HG02840 (cell line): ENCODE results near the gene ASMT.
"Not testable (repeated sequence)": the region's sequence is repeated elsewhere in the genome, so short reads cannot be mapped to it uniquely, and the experiment has no call there.

Source experiments
- ATAC-seq: cut with Tn5 transposase; IDR thresholded peaks from one replicate; pipeline ENCODE4 v1.9.1; 2021; ENCODE audit warnings: mild to moderate bottlenecking, moderate library complexity, moderate number of reproducible peaks; ENCODE audit not compliant: unreplicated experiment, low FRiP score

ASMT gene

GRCh38 chrX:1597345-1598020 lies 17.4 kb upstream of the ASMT start:
- no peak for ATAC-seq

- no peak for ATAC-seq
Observed at GRCh38 chrX:1598021-1598875, 16.6 kb upstream of the ASMT start.

- no peak for ATAC-seq
Observed at GRCh38 chrX:1598876-1599790, 15.7 kb upstream of the ASMT start.

- ATAC-seq: no peak
Observed at GRCh38 chrX:1599791-1600405, 15.0 kb upstream of the ASMT start.

- ATAC-seq: no peak
Observed at GRCh38 chrX:1600406-1601050, 14.3 kb upstream of the ASMT start.

- no peak for ATAC-seq
Observed at GRCh38 chrX:1601051-1601767, 13.7 kb upstream of the ASMT start.

- ATAC-seq: no peak
Observed at GRCh38 chrX:1601768-1602085, 13.1 kb upstream of the ASMT start.

GRCh38 chrX:1602299-1602698 lies 12.6 kb upstream of the ASMT start:
- no peak for ATAC-seq

GRCh38 chrX:1606496-1606895 lies 8.4 kb upstream of the ASMT start:
- ATAC-seq: no peak

- ATAC-seq: no peak
Observed at GRCh38 chrX:1609311-1609710, 5.5 kb upstream of the ASMT start.

- ATAC-seq: no peak
Observed at GRCh38 chrX:1609762-1610161, 5.1 kb upstream of the ASMT start.

GRCh38 chrX:1610166-1610565 lies 4.7 kb upstream of the ASMT start:
- no peak for ATAC-seq

GRCh38 chrX:1610736-1611135 lies 4.1 kb upstream of the ASMT start:
- no peak for ATAC-seq

- no peak for ATAC-seq
Observed at GRCh38 chrX:1612641-1613286, 2.1 kb upstream of the ASMT start.

GRCh38 chrX:1618689-1619088 lies 3.8 kb downstream of the ASMT start:
- ATAC-seq: no peak

GRCh38 chrX:1623691-1624090 lies 8.8 kb downstream of the ASMT start:
- no peak for ATAC-seq

GRCh38 chrX:1624158-1624860 lies 9.4 kb downstream of the ASMT start:
- ATAC-seq: not testable (repeated sequence)

- ATAC-seq: not testable (repeated sequence)
Observed at GRCh38 chrX:1624861-1625215, 10.0 kb downstream of the ASMT start.
